ENCODE measurements around the gene STEAP4. TPM values are rescaled to one million over a fixed set of nuclear protein-coding genes. Genes with fewer than 3 reads are reported as not detected.

STEAP4 gene
- total RNA-seq, 2 experiments from 2014 or later = not detected

DNA sequence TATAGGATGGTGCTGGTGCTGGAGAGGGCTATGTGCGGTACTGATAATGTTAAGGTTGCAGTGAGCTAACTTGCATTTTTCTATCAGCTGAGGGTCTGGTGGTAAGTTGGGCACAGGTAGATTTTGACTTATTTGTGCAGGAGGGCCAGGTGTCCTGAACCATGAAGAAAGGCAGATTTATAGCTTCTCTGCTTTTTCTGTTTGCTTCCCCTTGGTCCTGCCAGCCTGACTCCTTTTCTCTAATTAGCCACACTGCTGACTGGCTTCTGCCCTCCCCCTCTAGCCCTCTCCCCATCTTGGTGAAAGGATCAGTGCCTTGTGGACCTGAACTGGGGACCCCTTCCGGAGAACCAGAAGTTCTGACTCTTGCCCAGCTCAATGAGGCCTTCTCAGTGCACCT, 40.8 kb upstream of the STEAP4 start:
- H3K27me3 Mint-ChIP-seq = peaks cover 30% of the 10 kb centered on the region
- DNase-seq (no peak), ATAC-seq (ENCODE audit: poor library complexity) (no peak)
- Histone ChIP-seq H3K36me3 (ENCODE audit: insufficient read depth, low read length) (no peaks in the 10 kb centered on the region), H3K9me3 (ENCODE audit: control insufficient read depth in 1 of 2, insufficient read depth in 1 of 2, low read length in 2 of 2) (no peaks in the 10 kb centered on the region), H3K4me1 (ENCODE audit: insufficient read depth, low read length) (no peaks in the 10 kb centered on the region), H3K4me3 (ENCODE audit: low read length) (no peak overlapping the region), H3K27me3 (ENCODE audit: control insufficient read depth in 1 of 2, insufficient read depth in 2 of 2, low read length in 2 of 2) (peaks cover 0 to 5% of the 10 kb centered on the region in 2 experiments), H3K27ac (ENCODE audit: low read depth in 1 of 2, low read length in 2 of 2) (no peak overlapping the region)
- H3K9me3 Mint-ChIP-seq = no peaks in the 10 kb centered on the region
- no peaks in the 10 kb centered on the region for H3K4me1 Mint-ChIP-seq (ENCODE audit: low read depth)
- ChIA-PET POLR2A (no interaction called here), CTCF (no interaction called here)
- no peak for TF ChIP-seq CTCF (IDR thresholded peaks at IDR 0.05)
- intact Hi-C loops (cut with DNase I, micrococcal nuclease) = no loop called here
- no peak overlapping the region for H3K27ac Mint-ChIP-seq
- H3K36me3 Mint-ChIP-seq (ENCODE audit: low read depth) = no peaks in the 10 kb centered on the region
- no peak overlapping the region for H3K4me3 Mint-ChIP-seq

DNA sequence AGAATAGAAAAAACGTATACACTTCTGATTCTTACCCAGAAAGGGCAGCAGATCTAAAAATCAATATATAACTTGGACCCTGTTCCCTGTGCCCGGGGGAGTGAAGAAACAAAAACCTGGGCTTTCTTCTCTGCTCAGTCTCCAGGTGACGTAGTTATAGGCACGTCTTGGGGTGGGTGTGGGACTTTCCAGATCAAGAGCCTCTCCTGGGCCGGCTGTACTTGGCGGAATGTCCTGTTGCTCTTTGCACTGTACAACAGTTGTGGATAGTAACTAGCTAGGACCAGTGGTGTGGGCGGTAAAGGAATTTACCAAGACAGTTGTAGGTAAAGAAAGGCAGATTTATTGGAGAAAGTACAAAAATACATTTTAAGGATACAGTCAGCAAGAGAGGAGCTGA, 40.4 kb upstream of the STEAP4 start:
- Mint-ChIP-seq H3K27ac (no peak overlapping the region), H3K27me3 (peaks cover 30% of the 10 kb centered on the region), H3K9me3 (no peaks in the 10 kb centered on the region), H3K36me3 (ENCODE audit: low read depth) (no peaks in the 10 kb centered on the region), H3K4me1 (ENCODE audit: low read depth) (no peaks in the 10 kb centered on the region), H3K4me3 (no peak overlapping the region)
- no peak for TF ChIP-seq CTCF (IDR thresholded peaks at IDR 0.05)
- Histone ChIP-seq H3K4me3 (ENCODE audit: low read length) (no peak overlapping the region), H3K27ac (ENCODE audit: low read depth in 1 of 2, low read length in 2 of 2) (no peak overlapping the region), H3K36me3 (ENCODE audit: insufficient read depth, low read length) (no peaks in the 10 kb centered on the region), H3K27me3 (ENCODE audit: control insufficient read depth in 1 of 2, insufficient read depth in 2 of 2, low read length in 2 of 2) (peaks cover 0 to 5% of the 10 kb centered on the region in 2 experiments), H3K9me3 (ENCODE audit: control insufficient read depth in 1 of 2, insufficient read depth in 1 of 2, low read length in 2 of 2) (no peaks in the 10 kb centered on the region), H3K4me1 (ENCODE audit: insufficient read depth, low read length) (no peaks in the 10 kb centered on the region)
- ATAC-seq (ENCODE audit: poor library complexity) (no peak), DNase-seq (no peak)
- POLR2A ChIA-PET = no interaction called here
- CTCF ChIA-PET = no interaction called here
- intact Hi-C loops (cut with DNase I, micrococcal nuclease) = no loop called here

GRCh38 chr7:88346357-88346756, 39.7 kb upstream of the STEAP4 start:
- no peaks in the 10 kb centered on the region for H3K9me3 ChIP-seq (ENCODE audit: control insufficient read depth in 1 of 2, insufficient read depth in 1 of 2, low read length in 2 of 2)
- TF ChIP-seq CTCF (IDR thresholded peaks at IDR 0.05) = no peak
- Mint-ChIP-seq H3K27ac (no peak overlapping the region), H3K27me3 (peaks cover 33% of the 10 kb centered on the region), H3K4me1 (ENCODE audit: low read depth) (no peaks in the 10 kb centered on the region), H3K4me3 (no peak overlapping the region), H3K36me3 (ENCODE audit: low read depth) (no peaks in the 10 kb centered on the region), H3K9me3 (no peaks in the 10 kb centered on the region)
- DNase-seq (no peak), ATAC-seq (ENCODE audit: poor library complexity) (no peak)
- ChIA-PET POLR2A (no interaction called here), CTCF (no interaction called here)
- no peaks in the 10 kb centered on the region for H3K36me3 ChIP-seq (ENCODE audit: insufficient read depth, low read length)
- no peak overlapping the region for H3K27ac ChIP-seq (ENCODE audit: low read depth in 1 of 2, low read length in 2 of 2)
- H3K4me3 ChIP-seq (ENCODE audit: low read length) = no peak overlapping the region
- peaks cover 0 to 5% of the 10 kb centered on the region in 2 experiments for H3K27me3 ChIP-seq (ENCODE audit: control insufficient read depth in 1 of 2, insufficient read depth in 2 of 2, low read length in 2 of 2)
- intact Hi-C loops (cut with DNase I, micrococcal nuclease) = no loop called here
- H3K4me1 ChIP-seq (ENCODE audit: insufficient read depth, low read length) = no peaks in the 10 kb centered on the region
